Liver (tissue), 9 donors: Measurements from ENCODE around the gene NDST1. TPM values are rescaled to one million over a fixed set of nuclear protein-coding genes. Genes with fewer than 3 reads are reported as not detected.

Experiments used
- DNase-seq: peaks from one replicate; pipeline ENCODE4 v3.0.0-alpha.2; 2017; ENCODE audit warnings: low spot score
- H3K27ac ChIP-seq, 2 donors: one replicate each; pipeline ENCODE4 v1.7.0; 2013; ENCODE audit warnings: inconsistent platforms in 2 of 2, low read length in 2 of 2, control low read depth in 1 of 2, low read depth in 1 of 2, mild to moderate bottlenecking in 1 of 2
- H3K27me3 ChIP-seq, 4 donors: one replicate each; pipeline versions ENCODE4 v1.6.1 to v1.7.0; 2013; ENCODE audit warnings: low read length in 3 of 4, inconsistent platforms in 1 of 4, mild to moderate bottlenecking in 1 of 4, moderate library complexity in 1 of 4; ENCODE audit not compliant: control insufficient read depth in 4 of 4, insufficient read depth in 4 of 4
- H3K36me3 ChIP-seq, 4 donors: one replicate each; pipeline versions ENCODE4 v1.6.1 to v1.7.0; 2013; ENCODE audit warnings: low read length in 3 of 4, mild to moderate bottlenecking in 3 of 4, low read depth in 1 of 4, moderate library complexity in 1 of 4; ENCODE audit not compliant: control insufficient read depth in 4 of 4, insufficient read depth in 3 of 4
- H3K4me1 ChIP-seq, 4 donors: one replicate each; pipeline versions ENCODE4 v1.6.1 to v1.7.0; 2013; ENCODE audit warnings: low read length in 3 of 4, mild to moderate bottlenecking in 3 of 4, moderate library complexity in 1 of 4; ENCODE audit not compliant: control insufficient read depth in 4 of 4, insufficient read depth in 4 of 4
- H3K4me3 ChIP-seq, 3 donors: one replicate each; pipeline versions ENCODE4 v1.6.1 to v1.7.0; 2013; ENCODE audit warnings: low read length in 3 of 3, control low read depth in 1 of 3, low read depth in 1 of 3, mild to moderate bottlenecking in 1 of 3
- H3K9ac ChIP-seq, 2 donors: one replicate each; pipeline ENCODE4 v1.7.0; 2013; ENCODE audit warnings: low read length in 2 of 2, mild to moderate bottlenecking in 2 of 2, moderate library complexity in 2 of 2, control low read depth in 1 of 2, low read depth in 1 of 2
- H3K9me3 ChIP-seq, 4 donors: one replicate each; pipeline versions ENCODE4 v1.6.1 to v1.7.0; 2013; ENCODE audit warnings: low read length in 3 of 4; ENCODE audit not compliant: control insufficient read depth in 4 of 4
- ATF3 ChIP-seq: IDR thresholded peaks from 2 replicates; pipeline ENCODE4 v1.6.1; 2016; ENCODE audit warnings: antibody characterized with exemption
- CTCF ChIP-seq: fragments of 150-350 bp; IDR thresholded peaks from 2 replicates; pipeline ENCODE4 v1.5.1; 2017; ENCODE audit warnings: improper control_type of control experiment, low read depth, low read length; ENCODE audit not compliant: missing input control
- EGR1 ChIP-seq, 2 donors: IDR thresholded peaks; 2 replicates each; pipeline ENCODE4 v1.6.1; 2016 to 2018; ENCODE audit warnings: antibody characterized with exemption in 2 of 2, low read depth in 2 of 2
- FOXA1 ChIP-seq: IDR thresholded peaks from 2 replicates; pipeline ENCODE4 v1.6.1; 2016; ENCODE audit warnings: antibody characterized with exemption
- FOXA2 ChIP-seq: IDR thresholded peaks from 2 replicates; pipeline ENCODE4 v1.6.1; 2016; ENCODE audit warnings: antibody characterized with exemption
- GABPA ChIP-seq, 2 donors: IDR thresholded peaks in 1 of 2; conservative IDR thresholded peaks in 1 of 2; 2 replicates each; pipeline ENCODE4 v1.6.1; 2016; ENCODE audit warnings: antibody characterized with exemption in 2 of 2, mild to moderate bottlenecking in 1 of 2, moderate library complexity in 1 of 2
- HNF4A ChIP-seq, 2 donors: conservative IDR thresholded peaks; 2 replicates each; pipeline ENCODE4 v1.6.1; 2016; ENCODE audit warnings: antibody characterized with exemption in 2 of 2, mild to moderate bottlenecking in 2 of 2
- HNF4G ChIP-seq: IDR thresholded peaks from 2 replicates; pipeline ENCODE4 v1.6.1; 2016; ENCODE audit warnings: antibody characterized with exemption
- JUND ChIP-seq, 2 donors: IDR thresholded peaks; 2 replicates each; pipeline ENCODE4 v1.6.1; 2016; ENCODE audit warnings: antibody characterized with exemption in 2 of 2
- MAX ChIP-seq: IDR thresholded peaks from 2 replicates; pipeline ENCODE4 v1.6.1; 2016; ENCODE audit warnings: antibody characterized with exemption
- NR2F2 ChIP-seq: IDR thresholded peaks from 2 replicates; pipeline ENCODE4 v1.6.1; 2016; ENCODE audit warnings: antibody characterized with exemption
- RAD21 ChIP-seq, 2 donors: IDR thresholded peaks; 2 replicates each; pipeline ENCODE4 v1.6.1; 2016; ENCODE audit warnings: antibody characterized with exemption in 2 of 2, mild to moderate bottlenecking in 2 of 2
- REST ChIP-seq: IDR thresholded peaks from 2 replicates; pipeline ENCODE4 v1.6.1; 2016; ENCODE audit warnings: antibody characterized with exemption, mild to moderate bottlenecking
- RXRA ChIP-seq, 2 donors: IDR thresholded peaks; 2 replicates each; pipeline ENCODE4 v1.6.1; 2017 to 2018; ENCODE audit warnings: antibody characterized with exemption in 2 of 2, mild to moderate bottlenecking in 1 of 2
- SP1 ChIP-seq: IDR thresholded peaks from 2 replicates; pipeline ENCODE4 v1.6.1; 2018; ENCODE audit warnings: antibody characterized with exemption, mild to moderate bottlenecking
- TAF1 ChIP-seq: conservative IDR thresholded peaks from 2 replicates; pipeline ENCODE4 v1.6.1; 2016; ENCODE audit warnings: antibody characterized with exemption, mild to moderate bottlenecking
- YY1 ChIP-seq: IDR thresholded peaks from 2 replicates; pipeline ENCODE4 v1.6.1; 2016; ENCODE audit warnings: antibody characterized with exemption, mild to moderate bottlenecking
- ZBTB33 ChIP-seq: IDR thresholded peaks from 2 replicates; pipeline ENCODE4 v1.6.1; 2016; ENCODE audit warnings: antibody characterized with exemption
- WGBS: extraction: QIAGEN DNeasy Blood & Tissue Kit; methylation state at CpG from one replicate; pipeline ENCODE4 v1.1.7; 2013; 5-methylcytosine and 5-hydroxymethylcytosine counted together
- polyA plus RNA-seq, 2 donors: library from polyadenylated mRNA; stranded (reverse) in 1 of 2; unstranded in 1 of 2; fragments of 200-250 nt in 1 of 2; fragments of >200 nt in 1 of 2; fragmentation: Nextera tagmentation in 1 of 2; extraction: Ambion mirVana in 1 of 2; gene quantifications; one replicate each; pipeline versions ENCODE4 v1.2.1 to v1.2.3, GENCODE V29; 2013 to 2015
- total RNA-seq, 2 donors: library from RNA; depleted of rRNA; stranded (reverse); fragments of >200 nt; gene quantifications; one replicate each; pipeline ENCODE4 v1.2.3, GENCODE V29; 2014
- donor health status: healthy.
- donor health status: healthy.
- donor health status: healthy.
- donor health status: healthy.
- donor health status: healthy.

The NDST1 gene
- total and polyA plus RNA-seq, 4 donors: 10.3 to 103 (median 39.0) TPM

- Histone ChIP-seq H3K36me3 (peaks cover 0 to 2% (median 0%) of the 10 kb centered on the region in 4 donors), H3K4me3 (no peak overlapping the region), H3K4me1 (peaks cover 60 to 92% (median 87%) of the 10 kb centered on the region in 4 donors), H3K27ac (peak overlapping the region; percentile 90), H3K9me3 (no peaks in the 10 kb centered on the region), H3K27me3 (no peaks in the 10 kb centered on the region), H3K9ac (peak overlapping the region; percentile 11 to 30)
- 42% methylated on average over 7 of the region's 7 CpGs for whole genome bisulfite sequencing
- no peak for TF ChIP-seq YY1
- TF ChIP-seq RXRA (IDR thresholded peaks at IDR 0.05): no peak
- TF ChIP-seq GABPA (IDR thresholded peaks at IDR 0.05 in 1 of 2, conservative IDR thresholded peaks at IDR 0.05 in 1 of 2): no peak
- TF ChIP-seq ZBTB33: no peak
- TF ChIP-seq FOXA1: no peak
- TF ChIP-seq FOXA2: no peak
- TF ChIP-seq CTCF: no peak
- no peak for TF ChIP-seq JUND (IDR thresholded peaks at IDR 0.05)
- no peak for TF ChIP-seq MAX
- TF ChIP-seq HNF4A (conservative IDR thresholded peaks at IDR 0.05): no peak
- TF ChIP-seq RAD21 (IDR thresholded peaks at IDR 0.05): no peak
- no peak for TF ChIP-seq HNF4G
- TF ChIP-seq REST: no peak
- no peak for TF ChIP-seq SP1
- no peak for TF ChIP-seq TAF1
- TF ChIP-seq ATF3: no peak
- TF ChIP-seq NR2F2: no peak
- no peak for TF ChIP-seq EGR1 (IDR thresholded peaks at IDR 0.05; ENCODE audit: low read depth in 2 of 2)
- DNase-seq: no peak
Observed at GRCh38 chr5:150509992-150510391, 2.1 kb downstream of the NDST1 start.
